HG03135 (cell line): Measurements from ENCODE around the gene LARP1.
"Not testable (repeated sequence)": the region's sequence is repeated elsewhere in the genome, so short reads cannot be mapped to it uniquely, and the experiment has no call there.

Experiments
- ATAC-seq: cut with Tn5 transposase; IDR thresholded peaks from one replicate; pipeline ENCODE4 v1.9.1; 2021; ENCODE audit warnings: mild to moderate bottlenecking, moderate library complexity; ENCODE audit not compliant: unreplicated experiment

The LARP1 gene

GRCh38 chr5:154820383-154820782 lies 65.2 kb downstream of the LARP1 start:
- no peak for ATAC-seq

DNA sequence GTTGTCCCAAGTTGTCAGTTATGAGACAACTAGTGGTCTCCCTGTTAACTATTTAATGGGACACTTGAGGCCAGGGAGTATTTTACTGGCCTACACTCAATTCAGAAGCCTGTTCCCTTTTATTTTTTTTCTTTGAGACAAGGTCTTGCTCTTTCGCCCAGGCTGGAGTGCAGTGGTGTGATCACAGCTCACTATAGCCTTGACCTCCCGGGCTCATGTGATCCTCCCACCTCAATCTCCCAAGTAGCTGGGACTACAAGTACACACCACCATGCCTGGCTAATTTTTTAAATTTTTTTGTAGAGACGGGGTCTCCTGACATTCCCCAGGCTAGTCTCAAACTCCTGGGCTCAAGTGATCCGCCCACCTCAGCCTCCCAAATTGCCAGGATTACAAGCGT lies 67.7 kb downstream of the LARP1 start:
- ATAC-seq = not testable (repeated sequence)

- no peak for ATAC-seq
These were observed 68.4 kb downstream of the LARP1 start for GRCh38 chr5:154823605-154824004.

- no peak for ATAC-seq
These were observed 68.9 kb downstream of the LARP1 start for GRCh38 chr5:154824070-154824469.

DNA sequence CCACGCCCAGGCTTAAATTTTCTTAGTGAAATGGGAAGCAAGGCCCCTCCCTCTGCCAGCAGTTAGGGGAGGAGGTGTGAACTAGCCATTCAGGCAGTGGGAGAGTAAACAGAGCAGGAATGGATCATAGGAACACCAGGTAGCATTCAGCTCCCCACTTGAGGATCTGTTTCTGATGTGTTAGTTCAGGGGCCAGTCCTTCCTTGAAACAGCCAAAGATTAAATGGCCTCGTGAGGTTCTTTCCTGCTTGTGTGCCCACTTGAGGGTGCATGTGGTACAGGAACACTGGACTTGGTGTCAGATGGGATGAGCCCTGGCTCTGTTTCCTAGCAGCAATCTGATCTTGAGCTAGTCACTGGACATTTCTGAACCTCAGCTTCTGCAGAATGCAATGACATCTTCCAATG lies 74.0 kb downstream of the LARP1 start:
- no peak for ATAC-seq

DNA sequence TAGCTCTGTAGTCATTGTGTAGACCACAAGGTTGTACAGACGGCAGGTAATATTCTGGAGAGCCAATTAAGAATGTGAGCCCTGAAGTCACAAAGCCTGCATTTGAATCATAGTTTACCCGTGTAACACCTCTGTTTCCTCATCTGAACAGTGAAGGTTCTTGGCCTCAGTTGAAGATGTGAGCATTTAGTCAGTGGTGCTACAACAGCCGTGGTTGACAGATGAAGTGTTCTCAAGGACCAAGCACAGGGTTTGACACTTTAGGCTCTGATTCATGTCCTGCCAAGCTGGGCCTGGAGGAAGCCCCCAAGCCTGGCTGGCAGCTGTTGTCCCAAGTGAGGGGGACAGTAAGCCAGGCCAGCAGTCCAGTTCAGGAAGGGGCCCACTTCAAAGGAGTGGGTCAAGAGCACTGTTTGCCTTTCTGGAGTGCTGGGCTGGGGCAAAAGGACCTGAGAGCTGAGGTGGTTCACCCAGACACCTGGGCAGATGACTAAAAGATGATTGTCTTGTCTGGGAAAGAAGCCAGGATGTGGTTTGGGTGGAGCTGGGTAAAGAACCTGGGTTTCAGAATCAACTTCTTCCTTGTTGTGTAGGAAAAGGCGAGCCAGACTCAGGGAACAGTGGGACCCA lies 74.5 kb downstream of the LARP1 start:
- no peak for ATAC-seq

GRCh38 chr5:154830219-154830595 lies 75.0 kb downstream of the LARP1 start:
- ATAC-seq = no peak

GRCh38 chr5:154830596-154830995 lies 75.4 kb downstream of the LARP1 start:
- ATAC-seq = no peak

DNA sequence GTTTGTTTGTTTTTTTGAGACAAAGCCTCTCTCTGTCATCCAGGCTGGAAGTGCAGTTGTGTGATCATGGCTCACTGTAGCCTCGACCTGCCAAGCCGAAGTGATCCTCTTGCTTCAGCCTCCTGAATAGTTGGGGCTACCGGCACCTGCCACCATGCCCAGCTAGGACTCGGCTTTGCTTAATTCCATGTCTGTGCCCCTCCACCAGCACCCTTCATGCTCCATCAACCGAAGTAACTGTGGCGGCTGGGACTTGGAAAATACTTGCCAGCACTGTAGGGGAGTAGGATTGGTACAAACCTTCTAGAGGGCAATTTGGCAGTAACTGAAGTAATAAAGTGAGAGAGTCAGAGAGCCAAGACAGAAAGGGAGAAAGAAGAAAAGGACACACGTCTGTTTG lies 76.3 kb downstream of the LARP1 start:
- no peak for ATAC-seq

- not testable (repeated sequence) for ATAC-seq
These were observed 77.6 kb downstream of the LARP1 start for GRCh38 chr5:154832804-154833203.

- no peak for ATAC-seq
These were observed 78.9 kb downstream of the LARP1 start for GRCh38 chr5:154834053-154834452.

DNA sequence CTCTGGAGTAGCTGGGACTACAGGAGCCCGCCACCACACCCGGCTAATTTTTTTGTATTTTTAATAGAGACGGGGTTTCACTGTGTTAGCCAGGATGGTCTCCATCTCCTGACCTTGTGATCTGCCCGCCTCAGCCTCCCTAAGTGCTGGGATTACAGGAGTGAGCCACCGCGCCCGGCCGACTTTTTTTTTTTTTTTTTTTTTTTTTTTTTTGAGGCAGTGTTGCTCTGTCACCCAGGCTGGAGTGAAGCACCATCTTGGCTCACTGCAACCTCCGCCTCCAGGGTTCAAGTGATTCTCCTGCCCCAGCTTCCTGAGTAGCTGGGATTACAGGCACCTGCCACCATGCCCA lies 80.5 kb downstream of the LARP1 start:
- ATAC-seq = not testable (repeated sequence)

DNA sequence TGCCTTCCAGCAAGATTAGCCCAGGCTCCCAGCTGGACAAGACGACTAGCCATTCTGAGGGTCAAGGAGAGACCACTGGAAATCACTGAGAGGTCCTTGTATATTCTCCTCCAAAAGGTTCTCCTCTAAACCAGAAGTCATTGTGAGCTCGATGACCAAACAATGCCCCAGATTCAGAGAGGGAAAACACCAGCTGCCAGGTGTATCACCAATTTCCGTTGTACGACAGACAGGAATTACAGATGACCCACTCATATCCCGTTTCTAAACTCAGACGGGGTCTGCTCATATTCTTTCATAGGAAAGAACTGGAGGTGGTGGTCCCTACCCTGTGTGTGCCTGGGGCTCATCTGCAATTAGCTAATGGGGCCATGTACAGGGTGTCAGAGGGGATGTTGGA lies 81.0 kb downstream of the LARP1 start:
- no peak for ATAC-seq

DNA sequence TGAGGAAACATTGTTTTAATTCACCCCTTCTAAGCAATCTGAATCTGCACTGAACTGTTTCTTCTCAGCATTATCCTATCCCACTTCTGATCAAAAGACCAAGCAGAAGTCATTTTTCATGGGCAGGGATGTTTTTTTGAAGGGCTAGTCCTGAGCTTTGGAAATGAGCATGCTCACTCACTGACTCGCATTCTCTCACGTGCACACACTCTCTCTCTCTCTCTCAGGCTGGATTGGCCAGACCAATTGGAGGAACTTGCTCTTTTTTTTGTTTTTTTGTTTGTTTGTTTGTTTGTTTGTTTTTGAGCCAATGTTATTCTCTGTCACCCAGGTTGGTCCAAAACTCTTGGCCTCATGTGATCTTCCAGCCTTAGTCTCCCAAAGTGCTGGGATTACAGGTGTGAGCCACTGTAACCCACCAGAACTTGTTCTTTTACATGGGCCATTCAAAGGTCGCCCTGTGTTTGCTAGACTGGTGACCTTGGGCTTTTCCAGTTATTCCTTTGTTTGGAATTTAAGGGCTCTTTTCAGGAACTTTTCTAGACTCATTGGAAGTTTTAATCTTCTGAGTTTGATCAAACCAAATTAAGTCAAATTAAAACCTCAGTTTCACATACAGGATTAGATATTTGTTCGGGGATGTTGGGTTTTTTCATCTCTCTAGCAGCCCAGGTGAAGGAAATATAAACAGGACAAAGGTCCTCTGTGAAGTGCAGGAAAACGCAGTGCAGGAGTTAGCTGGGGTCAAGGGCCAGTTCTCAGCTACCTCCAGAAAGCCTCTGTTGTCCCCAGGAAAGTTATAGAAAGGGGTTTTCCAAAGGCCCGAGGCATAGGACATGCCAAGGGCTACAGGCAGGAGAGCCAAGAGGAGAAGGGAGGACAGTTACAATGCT lies 82.1 kb downstream of the LARP1 start:
- ATAC-seq = no peak

- no peak for ATAC-seq
These were observed 85.5 kb downstream of the LARP1 start for GRCh38 chr5:154840435-154841272.

DNA sequence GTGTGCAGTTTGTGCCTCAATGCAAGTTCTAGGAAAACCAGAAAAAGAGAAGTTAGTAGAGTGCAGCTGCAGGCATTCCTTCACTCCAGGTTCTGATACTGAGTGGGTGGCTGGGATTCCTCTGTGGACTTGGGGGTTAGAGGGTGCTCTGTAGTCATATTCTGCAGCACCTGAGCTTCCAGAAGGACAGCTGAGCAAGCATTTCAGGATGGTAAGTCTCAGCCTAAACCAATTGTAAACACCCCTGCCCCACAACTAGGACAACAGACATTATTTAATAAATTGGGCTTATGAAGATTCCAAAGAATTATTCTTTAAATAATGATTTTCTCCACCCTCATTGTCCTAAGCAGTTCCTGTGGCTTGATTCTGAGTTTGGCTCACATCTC lies 86.1 kb downstream of the LARP1 start:
- ATAC-seq = no peak

DNA sequence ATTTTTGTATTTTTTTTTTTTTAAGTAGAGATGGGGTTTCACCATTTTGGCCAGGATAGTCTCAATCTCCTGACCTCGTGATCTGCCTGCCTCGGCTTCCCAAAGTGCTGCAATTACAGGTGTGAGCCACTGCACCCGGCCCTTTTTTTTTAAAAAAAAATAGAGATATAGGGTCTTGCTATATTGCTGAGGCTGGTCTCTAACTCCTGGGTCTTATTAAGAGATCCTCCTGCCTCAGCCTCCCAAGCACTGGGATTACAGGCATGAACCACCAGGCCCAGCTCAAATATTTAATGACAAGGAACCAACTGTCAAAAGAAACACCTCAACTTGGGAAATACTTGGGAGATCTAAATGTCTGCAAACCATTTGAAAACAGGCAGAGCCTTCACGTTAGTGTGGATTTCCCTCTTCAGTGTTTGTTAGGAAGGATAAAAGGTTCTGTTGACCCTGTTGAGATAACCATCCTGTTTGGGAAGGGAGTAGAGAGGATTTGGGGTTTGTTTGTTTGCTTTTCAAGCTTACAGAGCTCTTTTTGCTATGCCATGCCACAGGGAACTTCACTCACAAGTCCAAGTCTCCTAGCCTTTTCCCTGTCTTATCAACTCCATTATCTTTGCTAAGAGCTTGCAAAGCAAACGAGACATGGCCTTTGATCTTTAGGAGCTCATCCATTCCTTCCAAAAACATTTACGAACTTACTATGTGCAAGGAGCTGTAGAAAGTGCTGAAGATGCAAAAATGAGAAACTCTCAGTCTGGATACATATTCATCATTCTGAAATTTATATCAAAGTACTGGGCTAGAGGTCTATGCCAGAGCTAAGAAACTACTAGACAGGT lies 87.7 kb downstream of the LARP1 start:
- ATAC-seq = no peak

GRCh38 chr5:154844809-154845208 lies 89.6 kb downstream of the LARP1 start:
- no peak for ATAC-seq

GRCh38 chr5:154849264-154849785 lies 94.1 kb downstream of the LARP1 start:
- no peak for ATAC-seq

DNA sequence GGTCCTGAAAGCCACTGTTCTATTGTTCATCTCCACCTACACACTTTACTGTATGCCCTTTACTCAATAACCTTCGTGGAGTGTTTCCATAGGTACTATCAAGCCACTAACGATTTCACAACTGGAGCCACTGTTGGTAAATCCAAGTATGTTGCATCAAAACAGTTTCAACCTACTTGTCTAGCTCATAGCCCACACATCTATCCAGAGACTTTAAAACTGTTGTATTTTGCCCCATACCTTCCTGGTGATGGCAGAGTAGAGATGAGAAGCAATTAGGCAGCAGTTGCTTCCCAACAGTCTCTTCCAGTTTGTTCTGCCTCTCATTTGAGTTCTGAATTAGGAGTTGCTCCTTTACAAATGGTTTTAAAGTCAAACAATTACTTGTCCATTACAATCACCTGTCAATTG lies 94.6 kb downstream of the LARP1 start:
- no peak for ATAC-seq
